Thoracic aorta (tissue), 2 donors: Measurements from ENCODE around the gene TMEM218. TPM values are rescaled to one million over a fixed set of nuclear protein-coding genes. Genes with fewer than 3 reads are reported as not detected.

ENCODE experiments used
- ATAC-seq: fragments of 150-250 bp; one replicate; pipeline ENCODE4 v1.8.0; 2017; ENCODE audit warnings: low read depth; ENCODE audit not compliant: insufficient number of reproducible peaks, low FRiP score
- DNase-seq: peaks from one replicate; pipeline ENCODE4 v3.0.0-alpha.2; 2020; ENCODE audit warnings: low spot score
- H3K27ac ChIP-seq, 2 donors: fragments of 200-600 bp; sonication (generic); 1 replicate in 1 of 2; 2 replicates in 1 of 2; pipeline ENCODE4 v1.5.1; 2016; ENCODE audit warnings: mild to moderate bottlenecking in 2 of 2, moderate library complexity in 2 of 2
- H3K27me3 ChIP-seq: fragments of 200-600 bp; sonication (generic); replicated peaks from 2 replicates; pipeline ENCODE4 v1.6.0; 2016; ENCODE audit warnings: mild to moderate bottlenecking; ENCODE audit not compliant: insufficient read depth
- H3K36me3 ChIP-seq: fragments of 200-600 bp; sonication (generic); one replicate; pipeline ENCODE4 v1.5.1; 2016
- H3K4me1 ChIP-seq, 2 donors: fragments of 200-600 bp; sonication (generic); 1 replicate in 1 of 2; 2 replicates in 1 of 2; pipeline versions ENCODE4 v1.5.1 to v1.6.0; 2016; ENCODE audit warnings: low read depth in 2 of 2, mild to moderate bottlenecking in 1 of 2; ENCODE audit not compliant: control insufficient read depth in 1 of 2
- H3K4me3 ChIP-seq: fragments of 200-600 bp; sonication (generic); 2 replicates; pipeline ENCODE4 v1.5.1; 2016; ENCODE audit warnings: mild to moderate bottlenecking
- H3K9me3 ChIP-seq: fragments of 200-600 bp; sonication (generic); 2 replicates; pipeline ENCODE4 v1.5.1; 2016
- total RNA-seq, 2 donors: library from RNA; depleted of rRNA; stranded (reverse); fragments of >200 nt; gene quantifications; one replicate each; pipeline versions ENCODE4 v1.1.0 to v1.2.3, GENCODE V29; 2016
- TF ChIP-seq, protein P1 (sequence below): fragments of 200-600 bp; sonication (generic); IDR thresholded peaks from one replicate; pipeline ENCODE4 v1.5.1; 2019; ENCODE audit warnings: antibody characterized with exemption

The TMEM218 gene
- total RNA-seq, 2 donors from 2014 or later = 15.2 to 17.7 TPM

DNA sequence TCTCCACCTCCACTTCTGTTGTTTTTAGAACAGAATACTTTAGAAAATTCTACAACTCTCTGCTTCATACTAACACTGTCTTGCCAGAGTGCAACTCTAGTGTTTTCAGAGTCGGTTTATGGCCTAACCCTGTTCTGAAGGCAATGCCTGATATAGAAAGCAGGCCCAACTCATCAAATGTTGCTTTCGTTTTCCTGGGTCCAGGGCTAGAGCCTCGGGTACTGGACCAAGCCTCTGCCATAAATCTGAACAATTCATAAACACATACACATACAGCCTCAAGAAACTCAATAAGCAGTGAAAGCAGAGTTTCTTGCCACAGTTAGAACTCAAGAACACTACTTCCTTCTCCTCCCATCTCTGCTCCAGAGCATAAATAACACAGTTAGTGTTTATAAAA lies 9.8 kb downstream of the TMEM218 start:
- Histone ChIP-seq H3K27me3 (no peaks in the 10 kb centered on the region), H3K27ac (no peak overlapping the region), H3K4me3 (no peak overlapping the region), H3K4me1 (no peaks in the 10 kb centered on the region), H3K36me3 (peaks cover 15% of the 10 kb centered on the region), H3K9me3 (no peaks in the 10 kb centered on the region)
- TF ChIP-seq, protein P1, sequence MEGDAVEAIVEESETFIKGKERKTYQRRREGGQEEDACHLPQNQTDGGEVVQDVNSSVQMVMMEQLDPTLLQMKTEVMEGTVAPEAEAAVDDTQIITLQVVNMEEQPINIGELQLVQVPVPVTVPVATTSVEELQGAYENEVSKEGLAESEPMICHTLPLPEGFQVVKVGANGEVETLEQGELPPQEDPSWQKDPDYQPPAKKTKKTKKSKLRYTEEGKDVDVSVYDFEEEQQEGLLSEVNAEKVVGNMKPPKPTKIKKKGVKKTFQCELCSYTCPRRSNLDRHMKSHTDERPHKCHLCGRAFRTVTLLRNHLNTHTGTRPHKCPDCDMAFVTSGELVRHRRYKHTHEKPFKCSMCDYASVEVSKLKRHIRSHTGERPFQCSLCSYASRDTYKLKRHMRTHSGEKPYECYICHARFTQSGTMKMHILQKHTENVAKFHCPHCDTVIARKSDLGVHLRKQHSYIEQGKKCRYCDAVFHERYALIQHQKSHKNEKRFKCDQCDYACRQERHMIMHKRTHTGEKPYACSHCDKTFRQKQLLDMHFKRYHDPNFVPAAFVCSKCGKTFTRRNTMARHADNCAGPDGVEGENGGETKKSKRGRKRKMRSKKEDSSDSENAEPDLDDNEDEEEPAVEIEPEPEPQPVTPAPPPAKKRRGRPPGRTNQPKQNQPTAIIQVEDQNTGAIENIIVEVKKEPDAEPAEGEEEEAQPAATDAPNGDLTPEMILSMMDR = no peak
- no peak for DNase-seq
- no peak for ATAC-seq

DNA sequence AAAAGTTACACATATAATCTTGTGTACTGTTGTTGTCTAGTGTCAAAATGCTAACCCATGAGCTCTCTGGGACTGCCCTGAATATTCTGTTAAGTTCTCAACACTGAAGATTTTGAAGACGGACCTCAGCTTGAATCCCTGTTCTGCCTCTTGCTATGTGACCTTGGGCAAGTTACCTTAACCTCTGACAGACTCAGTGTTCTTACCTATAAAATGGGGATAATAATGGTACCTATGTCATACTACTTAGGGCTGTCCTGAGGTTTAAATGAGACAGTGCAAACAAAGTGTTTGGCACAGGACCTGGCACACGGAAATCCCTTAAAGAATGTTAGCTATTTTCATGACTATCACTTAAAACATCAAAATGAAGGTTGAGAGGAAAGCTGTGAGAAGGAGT lies 11.3 kb downstream of the TMEM218 start:
- H3K36me3 ChIP-seq = peaks cover 15% of the 10 kb centered on the region
- no peak for DNase-seq
- no peak overlapping the region for H3K4me3 ChIP-seq
- no peak overlapping the region for H3K27ac ChIP-seq
- ATAC-seq = no peak
- no peaks in the 10 kb centered on the region for H3K9me3 ChIP-seq
- H3K27me3 ChIP-seq = no peaks in the 10 kb centered on the region
- TF ChIP-seq, protein P1 = no peak
- no peaks in the 10 kb centered on the region for H3K4me1 ChIP-seq

DNA sequence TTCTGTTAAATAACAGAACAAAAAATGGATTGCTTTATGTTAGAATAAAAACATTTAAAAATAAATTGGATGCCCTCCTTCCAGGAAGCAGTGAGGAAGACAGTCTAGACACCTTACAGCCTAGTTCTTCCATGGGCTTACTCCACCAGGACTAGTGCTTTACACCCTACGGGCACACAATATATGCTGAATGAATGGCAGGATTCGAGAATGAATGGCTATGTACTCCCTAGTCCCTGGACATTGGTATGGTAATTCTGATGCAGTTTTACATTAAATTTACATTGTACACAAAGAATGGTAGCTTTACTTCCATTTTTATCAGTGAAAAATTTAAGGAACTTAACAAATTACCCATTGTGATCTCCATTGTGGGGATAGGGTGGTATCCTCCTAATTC lies 16.7 kb downstream of the TMEM218 start:
- ATAC-seq = no peak
- peaks cover 7% of the 10 kb centered on the region for H3K36me3 ChIP-seq
- no peak overlapping the region for H3K27ac ChIP-seq
- H3K9me3 ChIP-seq = no peaks in the 10 kb centered on the region
- H3K27me3 ChIP-seq = no peaks in the 10 kb centered on the region
- H3K4me3 ChIP-seq = no peak overlapping the region
- no peak for DNase-seq
- TF ChIP-seq, protein P1 = no peak
- peaks cover 0 to 9% of the 10 kb centered on the region in 2 donors for H3K4me1 ChIP-seq

DNA sequence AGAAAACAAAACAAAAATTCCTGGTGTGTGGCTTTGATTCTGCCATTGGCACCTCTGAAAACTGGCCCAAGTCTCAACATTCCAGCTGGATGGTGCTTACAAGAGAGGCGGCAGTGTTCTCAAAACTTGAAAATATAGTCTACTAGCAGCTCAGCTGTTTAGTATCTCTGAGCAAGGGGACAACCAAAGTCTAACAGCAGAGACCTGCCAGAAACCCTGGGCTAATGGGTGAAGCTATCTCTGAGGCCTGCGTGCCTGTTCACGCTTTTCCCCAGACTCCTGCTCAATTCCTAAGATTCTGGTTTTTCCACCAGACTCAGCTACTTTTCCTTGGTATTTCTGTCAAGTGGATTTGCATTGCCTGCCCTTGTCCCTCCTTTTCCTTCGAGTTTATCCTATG lies 17.9 kb downstream of the TMEM218 start:
- DNase-seq (no peak), ATAC-seq (no peak)
- no peak overlapping the region for H3K27ac ChIP-seq
- H3K27me3 ChIP-seq = no peaks in the 10 kb centered on the region
- H3K36me3 ChIP-seq = peaks cover 7% of the 10 kb centered on the region
- H3K4me3 ChIP-seq = no peak overlapping the region
- H3K4me1 ChIP-seq = peaks cover 0 to 9% of the 10 kb centered on the region in 2 donors
- TF ChIP-seq, protein P1 = no peak
- H3K9me3 ChIP-seq = no peaks in the 10 kb centered on the region

DNA sequence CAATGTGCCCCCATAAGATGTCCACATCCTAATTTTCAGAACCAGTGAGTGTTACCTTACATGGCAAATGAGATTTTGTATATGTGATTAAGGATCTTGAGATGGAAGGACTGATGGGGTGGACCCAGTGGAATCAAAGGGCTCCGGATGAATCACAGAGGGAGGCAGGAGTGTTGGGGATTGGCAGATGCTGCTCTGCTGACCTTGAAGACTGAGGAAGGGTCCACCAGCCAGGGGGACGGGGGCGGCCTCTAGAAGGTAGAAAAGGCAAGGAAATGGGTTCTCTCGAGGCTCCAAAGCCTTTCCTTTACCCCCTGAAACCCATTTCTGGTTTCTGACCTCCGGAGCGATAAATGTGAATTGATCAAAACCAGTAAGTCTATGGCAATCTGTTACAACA lies 18.8 kb downstream of the TMEM218 start:
- peaks cover 6% of the 10 kb centered on the region for H3K36me3 ChIP-seq
- TF ChIP-seq, protein P1 = no peak
- H3K27ac ChIP-seq = no peak overlapping the region
- no peaks in the 10 kb centered on the region for H3K27me3 ChIP-seq
- ATAC-seq (no peak), DNase-seq (no peak)
- no peaks in the 10 kb centered on the region for H3K9me3 ChIP-seq
- peaks cover 0 to 9% of the 10 kb centered on the region in 2 donors for H3K4me1 ChIP-seq
- H3K4me3 ChIP-seq = no peak overlapping the region
